ENCODE measurements around the gene SLC7A7.
A peak's percentile ranks its signal among the peaks of the same experiment; 100 is the strongest.
"Not testable (repeated sequence)": the region's sequence is repeated elsewhere in the genome, so short reads cannot be mapped to it uniquely, and the experiment has no call there.

SLC7A7 gene

DNA sequence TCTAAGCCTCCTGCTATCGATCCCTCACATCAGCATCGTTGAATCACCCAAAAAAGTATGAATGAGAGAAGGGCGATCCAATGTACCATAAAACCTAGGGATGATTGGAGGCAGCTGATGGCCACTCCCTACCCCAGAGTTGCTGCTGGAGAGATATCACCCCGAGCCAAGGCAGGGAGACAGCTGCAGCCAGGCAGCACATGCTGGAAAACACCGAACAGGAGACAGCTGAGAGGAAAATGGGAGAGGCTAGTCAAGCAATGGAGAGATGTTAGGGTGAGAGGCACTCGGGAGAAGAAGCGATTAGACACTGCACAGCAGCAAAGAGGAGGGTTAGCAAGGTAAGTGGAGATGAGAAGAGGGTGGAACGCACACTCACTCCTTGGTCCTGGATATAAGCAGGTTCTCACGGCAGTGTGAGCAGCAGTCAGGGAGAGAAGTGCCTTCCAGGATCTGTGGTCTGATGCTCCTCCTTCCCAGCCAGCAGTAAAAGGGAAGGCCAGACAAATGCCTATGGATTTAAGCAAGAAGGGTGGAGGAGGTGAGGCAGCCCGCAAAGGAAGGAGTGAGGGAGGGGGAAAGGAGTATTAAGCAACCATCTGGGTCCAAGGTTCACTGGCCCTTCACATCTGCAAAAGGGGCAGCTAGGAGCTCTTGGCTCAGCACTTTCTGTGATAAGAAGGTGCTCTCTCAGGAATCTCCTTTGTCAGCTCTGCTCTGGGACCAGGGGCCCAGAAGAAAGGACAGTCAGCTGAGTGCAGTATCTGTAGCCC lies at the start of gene SLC7A7:
TSS of gene SLC7A7 (minus strand) at position 495 of the 773 bp plus-strand sequence. CDS start 2,037 bp downstream, outside the sequence.
- no peak for DNase-seq

DNA sequence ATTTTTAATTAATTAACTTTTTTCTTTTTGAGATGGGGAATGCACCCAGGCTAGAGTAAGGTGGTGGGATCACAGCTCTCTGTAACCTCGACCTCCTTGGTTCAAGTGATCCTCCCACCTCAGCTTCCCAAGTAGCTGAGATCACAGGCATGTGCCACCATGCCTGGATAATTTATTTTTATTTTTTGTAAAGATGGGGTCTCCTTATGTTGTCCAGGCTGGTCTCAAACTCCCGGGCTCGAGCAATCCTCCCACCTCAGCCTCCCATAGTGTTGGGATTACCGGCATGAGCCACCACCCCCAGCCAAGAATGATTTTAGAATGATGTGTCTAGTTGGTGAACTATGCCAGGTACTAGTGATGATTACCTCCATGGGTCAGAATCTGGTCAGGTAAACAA lies 49.7 kb upstream of the SLC7A7 start:
- no peak for DNase-seq

DNA sequence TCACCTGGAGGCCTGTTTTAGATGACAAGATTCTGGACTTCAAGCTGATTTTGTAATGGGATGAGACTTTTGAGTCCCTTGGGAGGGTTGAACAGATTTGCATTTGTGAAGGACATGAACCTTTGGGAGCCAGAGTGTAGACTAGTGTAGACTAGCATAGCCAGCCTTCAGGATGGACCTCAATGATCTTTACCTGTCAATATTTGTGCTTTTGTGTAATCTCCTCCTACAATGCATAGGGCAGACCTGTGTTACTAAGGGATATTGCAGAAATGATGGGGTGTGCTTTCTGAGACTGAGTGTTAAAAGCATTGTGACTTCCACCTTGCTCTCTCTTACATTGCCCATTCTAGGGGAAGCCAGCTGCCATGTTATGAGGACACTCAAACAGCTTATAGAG lies 46.4 kb upstream of the SLC7A7 start:
- DNase-seq = no peak

GRCh38 chr14:22860377-22860776 lies 45.1 kb upstream of the SLC7A7 start:
- not testable (repeated sequence) for DNase-seq

- DNase-seq = no peak
These were observed 41.2 kb upstream of the SLC7A7 start for GRCh38 chr14:22856428-22856827.

GRCh38 chr14:22854963-22855724 lies 39.9 kb upstream of the SLC7A7 start:
- no peak for DNase-seq

GRCh38 chr14:22854296-22854695 lies 39.1 kb upstream of the SLC7A7 start:
- DNase-seq = not testable (repeated sequence)

- DNase-seq = peak; percentile 91
These were observed 37.9 kb upstream of the SLC7A7 start for GRCh38 chr14:22852940-22853767.

DNA sequence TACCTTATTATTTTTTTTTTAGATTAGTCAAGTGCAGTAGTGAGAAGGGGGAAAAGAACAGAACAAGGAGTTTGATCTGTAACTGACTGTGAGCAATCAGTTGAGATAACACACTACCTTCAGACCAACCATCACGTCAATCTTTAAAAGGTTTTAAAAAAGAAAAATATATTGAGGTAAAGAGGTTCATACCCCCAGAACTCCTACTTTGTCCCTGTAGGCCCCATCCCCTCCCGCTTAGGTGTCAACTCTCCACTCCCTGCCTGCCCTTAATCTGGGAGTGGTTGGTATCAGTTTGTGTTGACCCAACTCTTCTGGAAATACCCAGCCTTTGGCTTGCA lies 37.3 kb upstream of the SLC7A7 start:
- no peak for DNase-seq

DNA sequence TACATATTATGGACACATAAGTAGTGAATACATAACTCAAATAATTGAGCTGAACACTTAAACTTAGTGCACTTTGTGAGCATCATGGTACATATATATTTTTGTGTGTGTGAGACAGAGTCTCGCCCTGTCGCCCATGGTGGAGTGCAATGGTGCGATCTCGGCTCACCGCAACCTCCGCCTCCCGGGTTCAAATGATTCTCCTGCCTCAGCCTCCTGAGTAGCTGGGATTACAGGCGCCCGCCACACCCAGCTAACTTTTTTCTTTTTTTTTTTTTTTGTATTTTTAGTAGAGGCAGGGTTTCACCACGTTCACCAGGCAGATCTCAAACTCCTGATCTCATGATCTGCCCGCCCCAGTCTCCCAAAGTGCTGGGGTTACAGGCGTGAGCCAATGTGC lies 36.9 kb upstream of the SLC7A7 start:
- DNase-seq = not testable (repeated sequence)

DNA sequence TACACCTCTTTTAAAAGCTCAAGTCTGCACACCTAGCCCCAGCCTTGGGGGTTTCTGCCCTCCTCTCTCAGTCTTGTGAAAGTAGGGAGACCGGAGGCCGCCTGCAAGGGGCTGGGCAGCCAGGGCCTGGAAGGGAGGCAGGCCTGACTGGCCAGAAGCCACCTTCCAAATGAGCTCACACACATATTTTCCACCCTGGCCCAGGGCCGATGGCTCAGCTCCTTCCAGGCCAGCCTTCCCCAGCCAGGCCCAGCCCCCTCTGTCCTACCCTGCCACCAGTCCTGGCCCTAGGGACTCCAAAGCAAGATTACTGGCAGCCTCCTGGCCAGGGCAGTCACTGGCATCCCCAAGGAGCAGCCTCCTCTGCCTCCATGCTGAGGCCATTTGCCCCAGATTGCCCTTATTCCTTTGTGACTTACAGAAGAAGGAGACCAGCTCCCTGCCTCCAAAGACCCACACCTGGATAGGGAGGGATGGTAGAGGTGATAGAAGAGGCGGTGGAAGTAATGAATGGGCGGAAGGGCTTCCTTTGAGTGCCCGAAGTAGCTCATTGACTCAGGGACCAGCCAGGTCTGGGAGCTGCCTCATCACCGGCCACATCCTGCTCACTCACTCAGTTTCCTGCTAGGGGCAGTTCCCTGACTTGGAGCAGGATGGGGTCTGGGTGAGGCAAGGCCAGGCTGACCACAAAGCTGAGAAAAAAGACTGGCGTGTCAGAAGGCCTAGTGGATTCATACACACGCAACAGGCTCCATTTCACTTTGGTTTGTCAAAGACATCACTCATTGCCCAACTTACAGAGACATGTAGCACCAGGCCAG lies 35.9 kb upstream of the SLC7A7 start:
- DNase-seq = no peak

- DNase-seq = no peak
These were observed 34.1 kb upstream of the SLC7A7 start for GRCh38 chr14:22849212-22849819.

DNA sequence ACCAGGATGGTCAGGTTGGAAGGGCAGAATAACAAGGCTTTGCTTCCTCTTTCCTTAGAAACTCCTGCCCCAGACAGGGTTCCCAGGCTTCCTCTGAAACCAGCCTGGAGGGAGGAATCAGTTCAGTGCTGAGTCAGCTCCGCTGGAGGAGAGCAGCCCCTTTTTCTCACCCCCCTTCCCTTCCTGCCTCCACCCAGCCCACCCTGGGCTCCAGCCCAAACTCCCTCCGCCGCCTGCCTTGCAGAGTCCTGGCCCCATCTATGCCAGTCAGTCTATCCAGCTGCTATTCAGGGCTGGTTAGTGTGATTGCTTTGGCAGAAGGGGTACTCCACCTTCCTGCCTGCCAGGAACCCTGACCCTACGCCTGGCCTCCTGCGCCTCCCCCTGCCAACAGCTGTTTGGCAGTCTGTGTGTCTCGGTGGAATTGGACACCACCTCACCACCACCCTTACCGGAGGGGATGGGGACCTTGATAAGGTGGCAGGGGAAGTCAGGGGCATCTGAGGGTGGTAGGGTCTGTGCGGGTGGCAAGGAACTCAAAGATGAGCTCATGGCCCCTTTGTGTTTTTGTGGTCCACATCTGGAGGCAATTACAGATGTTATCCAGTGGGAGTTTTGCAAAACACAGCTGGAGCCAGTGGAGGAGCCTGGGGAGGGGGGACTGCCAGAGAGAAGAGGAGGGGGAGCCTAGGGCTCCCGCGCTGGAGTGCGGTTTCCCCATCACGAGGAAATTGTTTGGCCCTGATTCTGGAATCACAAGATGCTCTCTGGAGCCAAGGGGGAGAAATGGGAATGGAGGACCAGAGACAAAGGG lies 33.3 kb upstream of the SLC7A7 start:
- DNase-seq = no peak

- DNase-seq = no peak
These were observed 32.6 kb upstream of the SLC7A7 start for GRCh38 chr14:22847661-22848341.

- no peak for DNase-seq
These were observed 31.6 kb upstream of the SLC7A7 start for GRCh38 chr14:22846811-22847307.

DNA sequence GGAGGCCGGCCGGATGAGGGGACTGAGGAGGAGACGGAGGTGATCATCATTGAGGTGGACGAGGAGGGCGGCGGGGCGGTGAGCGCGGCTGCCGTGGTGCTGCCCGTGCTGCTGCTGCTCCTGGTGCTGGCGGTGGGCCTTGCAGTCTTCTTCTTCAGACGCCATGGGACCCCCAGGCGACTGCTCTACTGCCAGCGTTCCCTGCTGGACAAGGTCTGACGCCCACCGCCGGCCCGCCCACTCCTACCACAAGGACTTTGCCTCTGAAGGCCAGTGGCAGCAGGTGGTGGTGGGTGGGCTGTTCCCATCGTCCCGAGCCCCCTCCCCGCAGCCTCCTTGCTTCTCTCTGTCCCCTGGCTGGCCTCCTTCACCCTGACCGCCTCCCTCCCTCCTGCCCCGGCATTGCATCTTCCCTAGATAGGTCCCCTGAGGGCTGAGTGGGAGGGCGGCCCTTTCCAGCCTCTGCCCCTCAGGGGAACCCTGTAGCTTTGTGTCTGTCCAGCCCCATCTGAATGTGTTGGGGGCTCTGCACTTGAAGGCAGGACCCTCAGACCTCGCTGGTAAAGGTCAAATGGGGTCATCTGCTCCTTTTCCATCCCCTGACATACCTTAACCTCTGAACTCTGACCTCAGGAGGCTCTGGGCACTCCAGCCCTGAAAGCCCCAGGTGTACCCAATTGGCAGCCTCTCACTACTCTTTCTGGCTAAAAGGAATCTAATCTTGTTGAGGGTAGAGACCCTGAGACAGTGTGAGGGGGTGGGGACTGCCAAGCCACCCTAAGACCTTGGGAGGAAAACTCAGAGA lies 30.8 kb upstream of the SLC7A7 start:
- DNase-seq = no peak

DNA sequence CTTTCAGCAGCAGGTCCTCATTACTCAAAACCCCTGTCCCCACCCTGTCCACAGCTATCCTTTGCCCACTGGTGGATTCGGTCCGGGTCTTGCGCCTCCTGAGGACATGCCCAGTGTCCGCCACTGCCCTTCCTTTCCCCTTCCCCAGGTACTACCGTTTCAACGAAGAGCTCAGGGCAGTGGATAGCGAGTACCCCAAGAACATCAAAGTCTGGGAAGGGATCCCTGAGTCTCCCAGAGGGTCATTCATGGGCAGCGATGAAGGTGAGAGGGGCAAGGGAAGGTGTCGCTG lies 29.8 kb upstream of the SLC7A7 start:
- DNase-seq = no peak

DNA sequence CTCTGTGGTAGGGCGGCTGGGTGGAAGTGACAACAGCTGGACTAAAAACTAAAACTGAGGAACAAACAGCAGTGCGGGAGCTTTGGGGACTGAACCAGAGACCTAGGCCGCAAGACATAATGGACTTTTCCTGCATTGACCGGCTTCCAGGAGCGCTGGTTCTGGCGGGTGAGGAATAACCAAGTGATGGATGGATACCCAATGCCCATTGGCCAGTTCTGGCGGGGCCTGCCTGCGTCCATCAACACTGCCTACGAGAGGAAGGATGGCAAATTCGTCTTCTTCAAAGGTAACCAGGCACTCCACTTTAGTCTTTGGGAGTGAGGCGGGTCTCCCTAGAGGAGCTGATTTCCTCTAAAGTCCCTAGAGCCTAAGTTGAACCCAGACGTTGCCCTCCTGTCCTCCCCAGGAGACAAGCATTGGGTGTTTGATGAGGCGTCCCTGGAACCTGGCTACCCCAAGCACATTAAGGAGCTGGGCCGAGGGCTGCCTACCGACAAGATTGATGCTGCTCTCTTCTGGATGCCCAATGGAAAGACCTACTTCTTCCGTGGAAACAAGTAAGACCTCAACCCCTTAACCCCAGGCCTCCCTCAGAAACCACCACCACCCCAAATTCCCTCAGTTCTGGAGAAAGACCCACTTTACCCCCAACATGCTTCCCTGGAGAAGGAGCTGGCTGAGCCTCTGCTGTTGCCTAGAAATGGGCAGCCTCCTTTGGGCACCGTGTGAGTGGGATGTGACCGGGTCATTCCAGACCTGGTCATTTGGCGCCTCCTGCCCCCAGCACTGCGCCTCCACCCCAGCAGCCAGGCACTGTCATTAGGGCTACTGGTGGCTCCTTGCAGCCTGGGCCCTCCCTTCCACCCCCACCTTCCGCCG lies 29.2 kb upstream of the SLC7A7 start:
- DNase-seq = no peak

Measured in CD4-positive, alpha-beta T cell treated with Interleukin-17A for 1 hour (primary cell).